ENCODE measurements around the gene HOXA3. TPM values are rescaled to one million over a fixed set of nuclear protein-coding genes. Genes with fewer than 3 reads are reported as not detected.

The HOXA3 gene
- total and polyA plus RNA-seq, 4 donors, result 1.9 to 10.7 (median 6.3) TPM

DNA sequence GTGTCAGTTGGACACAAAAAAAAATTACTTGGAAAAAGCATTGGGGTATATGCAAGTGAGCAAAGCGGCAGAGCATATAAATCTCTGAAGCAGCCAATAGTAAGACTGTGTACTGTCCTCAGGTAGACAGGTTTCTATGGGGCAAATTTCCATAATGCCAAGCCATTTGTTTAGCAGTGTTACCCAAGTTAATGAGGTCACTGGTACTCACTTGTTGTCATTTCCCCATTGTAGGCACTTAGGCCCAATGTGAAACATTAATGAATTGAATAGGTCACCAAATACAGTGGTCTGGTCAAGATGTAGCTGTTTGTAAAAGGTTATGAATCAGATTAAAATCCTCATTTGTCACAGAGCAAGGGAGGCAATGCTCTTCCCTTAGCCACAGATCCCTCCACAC, 84.1 kb downstream of the HOXA3 start:
- WGBS, 2 donors, result 97% methylated on average over 1 of the region's 1 CpG

GRCh38 chr7:27066148-27066547, 86.2 kb downstream of the HOXA3 start:
- TF ChIP-seq, protein P1, sequence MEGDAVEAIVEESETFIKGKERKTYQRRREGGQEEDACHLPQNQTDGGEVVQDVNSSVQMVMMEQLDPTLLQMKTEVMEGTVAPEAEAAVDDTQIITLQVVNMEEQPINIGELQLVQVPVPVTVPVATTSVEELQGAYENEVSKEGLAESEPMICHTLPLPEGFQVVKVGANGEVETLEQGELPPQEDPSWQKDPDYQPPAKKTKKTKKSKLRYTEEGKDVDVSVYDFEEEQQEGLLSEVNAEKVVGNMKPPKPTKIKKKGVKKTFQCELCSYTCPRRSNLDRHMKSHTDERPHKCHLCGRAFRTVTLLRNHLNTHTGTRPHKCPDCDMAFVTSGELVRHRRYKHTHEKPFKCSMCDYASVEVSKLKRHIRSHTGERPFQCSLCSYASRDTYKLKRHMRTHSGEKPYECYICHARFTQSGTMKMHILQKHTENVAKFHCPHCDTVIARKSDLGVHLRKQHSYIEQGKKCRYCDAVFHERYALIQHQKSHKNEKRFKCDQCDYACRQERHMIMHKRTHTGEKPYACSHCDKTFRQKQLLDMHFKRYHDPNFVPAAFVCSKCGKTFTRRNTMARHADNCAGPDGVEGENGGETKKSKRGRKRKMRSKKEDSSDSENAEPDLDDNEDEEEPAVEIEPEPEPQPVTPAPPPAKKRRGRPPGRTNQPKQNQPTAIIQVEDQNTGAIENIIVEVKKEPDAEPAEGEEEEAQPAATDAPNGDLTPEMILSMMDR (IDR thresholded peaks at IDR 0.05; ENCODE audit: control extremely low read depth, extremely low read depth), result no peak
- Histone ChIP-seq H3K36me3 (ENCODE audit: control insufficient read depth in 4 of 4, insufficient read depth in 4 of 4, low read length in 4 of 4) (no peaks in the 10 kb centered on the region), H3K4me3 (no peak overlapping the region), H3K9ac (ENCODE audit: insufficient read depth in 1 of 2, low read length in 2 of 2) (no peak overlapping the region), H3K4me1 (ENCODE audit: control insufficient read depth in 5 of 5, insufficient read depth in 5 of 5, low read length in 5 of 5) (peaks cover 0 to 7% (median 0%) of the 10 kb centered on the region in 5 donors), H3K9me3 (ENCODE audit: control insufficient read depth in 4 of 4, insufficient read depth in 3 of 4, low read length in 3 of 4) (no peaks in the 10 kb centered on the region), H3K27me3 (ENCODE audit: control insufficient read depth in 3 of 3, insufficient read depth in 3 of 3, low read length in 2 of 3) (peaks cover 0 to 19% (median 0%) of the 10 kb centered on the region in 3 donors), H3K27ac (ENCODE audit: low read depth in 1 of 2, low read length in 1 of 2) (no peak overlapping the region)
- WGBS, 2 donors, result 74 to 89% methylated on average over 3 of the region's 3 CpGs
- ATAC-seq (ENCODE audit: insufficient read depth, low FRiP score), result no peak
- no peak for DNase-seq

More for the DNA sequence above, 84.1 kb downstream of the HOXA3 start:
- Histone ChIP-seq H3K4me1 (ENCODE audit: control insufficient read depth in 5 of 5, insufficient read depth in 5 of 5, low read length in 5 of 5) (peaks cover 0 to 10% (median 0%) of the 10 kb centered on the region in 5 donors), H3K27ac (ENCODE audit: low read depth in 1 of 2, low read length in 1 of 2) (no peak overlapping the region), H3K36me3 (ENCODE audit: control insufficient read depth in 4 of 4, insufficient read depth in 4 of 4, low read length in 4 of 4) (no peaks in the 10 kb centered on the region), H3K4me3 (no peak overlapping the region), H3K27me3 (ENCODE audit: control insufficient read depth in 3 of 3, insufficient read depth in 3 of 3, low read length in 2 of 3) (peaks cover 0 to 26% (median 2%) of the 10 kb centered on the region in 3 donors), H3K9ac (ENCODE audit: insufficient read depth in 1 of 2, low read length in 2 of 2) (no peak overlapping the region), H3K9me3 (ENCODE audit: control insufficient read depth in 4 of 4, insufficient read depth in 3 of 4, low read length in 3 of 4) (no peaks in the 10 kb centered on the region)
- DNase-seq, result no peak
- TF ChIP-seq, protein P1 (IDR thresholded peaks at IDR 0.05; ENCODE audit: control extremely low read depth, extremely low read depth), result no peak
- ATAC-seq (ENCODE audit: insufficient read depth, low FRiP score), result no peak

- 94 to 95% methylated on average over 2 of the region's 2 CpGs for WGBS, 2 donors
- DNase-seq, result no peak
Measured at GRCh38 chr7:27065709-27066108, 86.7 kb downstream of the HOXA3 start.

More at GRCh38 chr7:27065709-27066108, 86.7 kb downstream of the HOXA3 start:
- H3K36me3 ChIP-seq (ENCODE audit: control insufficient read depth in 4 of 4, insufficient read depth in 4 of 4, low read length in 4 of 4), result no peaks in the 10 kb centered on the region
- peaks cover 0 to 20% (median 0%) of the 10 kb centered on the region in 3 donors for H3K27me3 ChIP-seq (ENCODE audit: control insufficient read depth in 3 of 3, insufficient read depth in 3 of 3, low read length in 2 of 3)
- no peak overlapping the region for H3K4me3 ChIP-seq
- H3K27ac ChIP-seq (ENCODE audit: low read depth in 1 of 2, low read length in 1 of 2), result no peak overlapping the region
- H3K9ac ChIP-seq (ENCODE audit: insufficient read depth in 1 of 2, low read length in 2 of 2), result no peak overlapping the region
- H3K9me3 ChIP-seq (ENCODE audit: control insufficient read depth in 4 of 4, insufficient read depth in 3 of 4, low read length in 3 of 4), result no peaks in the 10 kb centered on the region
- H3K4me1 ChIP-seq (ENCODE audit: control insufficient read depth in 5 of 5, insufficient read depth in 5 of 5, low read length in 5 of 5), result peaks cover 0 to 7% (median 0%) of the 10 kb centered on the region in 5 donors
- no peak for ATAC-seq (ENCODE audit: insufficient read depth, low FRiP score)
- TF ChIP-seq, protein P1 (IDR thresholded peaks at IDR 0.05; ENCODE audit: control extremely low read depth, extremely low read depth), result no peak

Measured in lung (tissue), 12 donors.